NCI-H69 (cell line): ENCODE results near the gene AWAT2.
"Not testable (repeated sequence)": the region's sequence is repeated elsewhere in the genome, so short reads cannot be mapped to it uniquely, and the experiment has no call there.

ENCODE experiments used
- DNase-seq: peaks from one replicate; lab custom pipeline; 2025; lab: John Stamatoyannopoulos, UW

AWAT2 gene

DNA sequence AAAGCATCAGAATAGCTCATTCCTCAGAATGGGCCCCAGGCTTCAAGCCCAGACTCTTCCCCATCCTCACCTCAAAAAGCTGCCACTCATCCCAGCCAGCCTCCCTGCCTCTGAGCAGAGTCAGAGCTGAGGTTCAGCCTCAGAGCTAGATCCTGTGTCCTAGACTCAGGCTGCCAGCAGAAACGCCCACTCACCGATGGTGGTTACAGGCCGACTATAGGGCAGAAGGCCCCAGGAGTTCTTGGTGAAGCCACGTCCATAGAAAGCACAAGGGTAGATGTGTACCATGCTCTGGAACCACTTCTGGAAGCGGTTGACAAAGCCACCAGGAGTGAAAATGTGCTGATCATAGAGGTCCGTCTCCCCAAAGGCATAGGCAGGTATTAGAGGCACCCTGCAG lies 7.7 kb downstream of the AWAT2 start:
- DNase-seq, result no peak

- DNase-seq, result no peak
Observed at GRCh38 chrX:70039758-70040157, 10.0 kb downstream of the AWAT2 start.

- DNase-seq, result no peak
Observed at GRCh38 chrX:70038951-70039350, 10.8 kb downstream of the AWAT2 start.

DNA sequence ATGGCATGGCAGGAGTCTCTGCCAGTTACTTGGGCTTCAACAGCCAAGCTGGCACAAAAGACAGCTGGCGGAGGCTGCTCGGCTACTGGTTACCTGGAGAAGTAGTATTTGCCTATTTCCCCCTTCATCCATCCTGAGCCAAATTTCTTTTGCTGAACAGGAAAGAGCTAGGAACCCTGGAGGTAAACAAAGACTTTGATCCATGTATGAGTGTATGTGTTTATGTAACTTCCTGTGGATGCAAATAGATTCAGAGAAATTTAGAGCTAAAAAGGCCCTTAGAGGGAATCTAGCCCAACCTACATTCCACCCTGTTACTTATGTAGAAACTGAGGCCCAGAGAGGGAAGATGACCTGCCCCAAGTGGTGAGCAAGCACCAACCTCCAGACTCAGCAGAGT lies 11.2 kb downstream of the AWAT2 start:
- no peak for DNase-seq

GRCh38 chrX:70034646-70035045 lies 15.1 kb downstream of the AWAT2 start:
- DNase-seq, result no peak

DNA sequence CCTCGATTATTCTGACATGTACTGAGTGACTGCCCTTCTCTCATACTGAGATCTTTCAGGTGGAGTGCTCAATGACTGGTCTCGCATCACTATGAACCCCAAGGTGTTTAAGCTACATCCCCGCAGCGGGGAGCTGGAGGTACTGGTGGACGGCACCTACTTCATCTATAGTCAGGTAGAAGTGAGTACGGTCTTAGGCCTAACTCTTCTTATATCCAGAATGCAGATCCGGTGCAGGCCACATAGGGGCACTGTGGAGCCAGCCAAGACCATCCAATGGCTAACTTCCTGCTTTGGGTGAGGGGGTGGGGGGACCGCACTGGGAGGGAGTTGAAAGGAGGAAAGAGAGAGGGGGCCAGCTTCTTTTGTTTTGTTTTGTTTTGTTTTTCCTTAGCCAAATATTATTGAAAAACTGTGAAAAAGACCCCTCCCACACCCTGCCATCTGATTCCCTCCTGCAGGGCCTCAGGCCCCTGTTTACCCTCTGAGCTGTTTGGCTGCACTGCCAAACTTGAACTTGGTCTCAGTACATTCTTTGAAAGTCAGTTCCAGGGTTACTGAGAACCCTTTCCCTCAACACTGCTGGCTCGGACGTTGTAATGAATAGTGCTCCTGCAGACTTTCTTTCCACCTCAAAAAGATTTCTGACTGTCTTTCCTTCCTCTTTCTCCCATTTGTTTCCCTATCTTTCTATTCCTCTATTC lies 16.2 kb downstream of the AWAT2 start:
- peak; percentile 41 for DNase-seq

GRCh38 chrX:70032792-70033191 lies 16.9 kb downstream of the AWAT2 start:
- DNase-seq, result no peak

- DNase-seq, result peak; percentile 56
Observed at GRCh38 chrX:70030301-70030767, 19.4 kb downstream of the AWAT2 start.

- DNase-seq, result peak; percentile 39
Observed at GRCh38 chrX:70029863-70030262, 19.9 kb downstream of the AWAT2 start.

GRCh38 chrX:70026851-70027200 lies 22.9 kb downstream of the AWAT2 start:
- DNase-seq, result no peak

DNA sequence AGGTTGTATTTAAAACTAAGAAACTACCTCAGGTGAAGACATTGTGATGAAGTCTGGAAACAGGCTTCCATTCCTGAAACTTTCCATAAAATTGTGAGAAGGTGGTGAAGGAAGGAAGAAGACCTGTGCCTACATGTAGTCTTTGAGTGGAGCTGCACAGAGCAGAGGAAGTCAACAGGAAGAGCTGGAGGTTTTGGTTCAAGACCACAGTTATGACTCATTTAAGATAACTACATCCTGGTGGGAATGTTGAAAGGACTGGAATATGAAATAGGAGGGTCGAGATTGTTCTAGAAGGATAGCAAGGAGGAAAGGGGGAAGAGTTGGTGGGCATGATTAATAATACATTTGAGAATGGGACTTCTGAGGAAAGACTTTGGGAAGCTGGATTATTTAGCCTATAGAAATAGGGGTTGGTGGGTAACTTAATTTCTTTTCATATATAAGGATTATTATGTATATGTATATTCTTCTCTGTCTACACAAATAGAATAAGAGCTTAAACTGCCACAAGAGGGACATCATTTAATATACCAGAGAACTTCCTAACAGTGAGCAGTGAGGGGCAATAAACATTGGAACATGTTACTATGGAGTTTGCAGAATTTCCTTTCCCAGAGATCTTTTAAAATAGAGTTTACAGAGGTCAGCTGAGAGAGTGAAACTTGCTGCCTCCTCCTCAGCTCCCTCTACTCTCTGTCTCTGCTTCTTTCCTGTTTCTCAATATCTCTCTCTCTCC lies 23.5 kb downstream of the AWAT2 start:
- no peak for DNase-seq

- DNase-seq, result no peak
Observed at GRCh38 chrX:70025464-70025863, 24.3 kb downstream of the AWAT2 start.

DNA sequence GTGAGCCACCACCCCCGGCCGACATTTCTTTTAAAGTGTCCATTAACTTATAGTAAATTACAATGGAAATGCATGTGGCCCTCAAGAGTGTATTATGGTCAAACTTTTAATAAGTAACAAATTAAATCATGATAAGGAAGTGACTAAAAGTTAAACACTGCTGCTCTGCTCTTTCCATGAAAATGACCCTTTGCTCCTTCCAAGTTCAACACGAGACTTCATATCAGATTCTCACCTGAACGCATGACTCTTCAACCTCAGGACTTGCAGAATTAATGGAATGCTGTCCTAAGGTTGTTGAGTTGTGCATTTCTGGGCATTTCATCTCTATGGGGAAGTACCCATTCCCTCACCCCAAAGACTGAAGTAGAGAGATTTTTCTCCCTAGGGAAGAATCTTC lies 27.1 kb downstream of the AWAT2 start:
- no peak for DNase-seq

DNA sequence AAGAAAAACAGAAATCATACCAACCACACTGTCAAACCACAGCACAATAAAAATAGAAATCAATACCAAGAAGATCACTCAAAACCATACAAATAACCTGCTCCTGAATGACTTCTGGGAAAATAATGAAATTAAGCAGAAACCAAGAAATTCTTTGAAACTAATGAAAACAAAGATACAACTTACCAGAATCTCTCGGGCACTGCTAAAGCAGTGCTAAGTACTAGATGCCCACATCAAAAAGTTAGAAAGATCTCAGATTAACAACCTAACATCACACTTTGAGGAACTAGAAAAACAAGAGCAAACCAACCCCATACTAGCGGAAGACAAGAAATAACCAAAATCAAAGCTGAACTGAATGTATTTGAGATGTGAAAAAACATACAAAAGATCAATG lies 33.2 kb downstream of the AWAT2 start:
- DNase-seq, result no peak

DNA sequence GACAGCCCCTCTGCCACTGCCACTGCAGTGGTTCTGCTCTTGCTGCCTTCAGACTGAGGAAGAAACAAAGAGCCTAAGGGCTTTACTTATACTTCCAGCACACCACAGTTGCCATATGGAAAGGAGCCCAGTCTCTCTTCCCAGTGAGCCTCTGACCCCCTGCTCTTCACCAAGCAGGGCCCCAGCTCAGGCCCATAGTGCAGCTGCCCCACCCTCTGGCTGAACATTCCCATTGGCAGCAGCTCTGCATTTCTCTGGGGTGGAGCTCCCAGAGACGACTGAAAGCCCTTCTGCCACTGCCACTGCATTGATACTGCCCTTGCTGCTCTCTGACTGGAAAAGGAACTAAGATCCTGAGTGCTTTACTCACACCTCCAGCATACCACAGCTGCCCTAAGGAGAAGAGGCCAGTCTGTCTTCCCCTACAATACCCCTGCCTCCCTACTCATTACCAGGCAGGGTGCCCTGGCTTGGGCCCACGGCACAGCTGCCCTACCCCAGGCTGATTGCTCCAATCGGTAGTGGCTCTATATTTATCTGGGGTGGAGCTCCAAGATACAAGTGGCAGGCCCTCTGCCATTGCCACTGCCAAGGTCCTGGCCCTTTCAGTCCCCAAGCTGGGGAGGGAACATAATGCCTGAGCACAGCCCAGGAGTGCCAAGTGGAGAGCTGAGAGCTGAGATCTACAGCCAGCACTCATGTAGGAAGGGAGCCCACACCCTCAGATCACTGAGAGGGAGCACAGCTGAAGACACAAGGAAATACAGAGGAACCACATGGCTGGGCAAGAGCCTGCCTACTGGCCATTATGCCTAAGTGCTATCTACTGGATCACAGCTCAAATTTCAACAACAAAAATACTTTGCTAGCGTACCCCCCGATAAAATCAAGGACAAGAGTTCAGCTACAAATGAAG lies 36.0 kb downstream of the AWAT2 start:
- DNase-seq, result peak; percentile 1

- DNase-seq, result peak; percentile 26
Observed at GRCh38 chrX:70012756-70013155, 37.0 kb downstream of the AWAT2 start.

- DNase-seq, result no peak
Observed at GRCh38 chrX:70009970-70010369, 39.8 kb downstream of the AWAT2 start.

DNA sequence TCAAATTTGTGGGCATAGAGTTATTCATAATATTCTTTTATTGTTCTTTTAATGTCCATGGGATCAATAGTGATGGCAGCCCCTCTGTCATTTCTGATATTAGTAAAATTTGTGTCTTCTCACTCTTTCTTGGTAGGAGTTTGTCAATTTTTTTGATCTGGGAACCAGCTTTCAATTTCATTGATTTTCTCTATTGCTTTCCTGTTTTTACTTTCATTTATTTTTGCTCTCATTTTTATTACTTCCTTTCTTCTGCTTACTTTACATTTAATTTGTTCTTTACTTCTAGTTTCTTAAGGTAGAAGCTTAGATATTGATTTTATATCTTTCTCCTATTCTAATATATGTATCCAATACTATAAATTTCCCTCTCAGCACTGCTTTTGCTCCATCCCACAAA lies 40.7 kb downstream of the AWAT2 start:
- DNase-seq, result no peak

DNA sequence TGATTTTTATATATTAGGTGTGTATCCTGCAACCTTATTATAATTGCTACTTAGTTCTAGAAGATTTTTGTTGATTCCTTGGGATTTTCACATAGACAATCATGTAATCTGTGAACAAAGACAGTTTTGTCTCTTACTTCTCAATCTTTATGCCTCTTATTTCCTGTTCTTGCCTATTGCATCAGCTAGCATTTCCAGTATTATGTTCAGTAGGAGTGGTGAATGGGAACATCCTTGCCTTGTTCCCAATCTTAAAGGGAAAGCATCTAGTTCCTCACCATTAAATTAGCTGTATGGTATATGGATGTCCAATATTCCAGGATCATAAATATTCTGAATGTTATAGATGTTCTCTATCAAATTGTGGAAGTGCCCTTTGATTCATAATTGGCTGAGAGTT lies 41.8 kb downstream of the AWAT2 start:
- DNase-seq, result no peak

GRCh38 chrX:70001708-70002341 lies 47.9 kb downstream of the AWAT2 start:
- DNase-seq, result no peak

DNA sequence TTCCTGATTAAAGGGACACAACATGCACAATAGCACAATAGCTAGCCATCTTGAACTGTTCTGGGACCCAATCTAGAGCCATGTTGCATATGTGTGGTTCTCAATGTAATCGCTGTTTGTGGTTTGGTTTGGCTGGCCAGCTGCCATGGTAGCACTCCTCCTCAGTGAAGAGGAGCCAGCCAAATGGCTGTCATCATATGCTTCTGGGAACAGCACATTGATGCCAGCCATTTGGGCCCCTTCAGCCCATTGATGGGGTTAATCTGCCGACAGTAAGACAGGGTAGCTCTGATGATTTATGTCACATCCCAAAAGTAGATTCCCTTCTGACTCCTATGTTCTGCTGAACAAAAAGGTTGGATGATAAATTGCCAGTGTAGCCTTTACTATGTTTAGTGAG lies 48.5 kb downstream of the AWAT2 start:
- DNase-seq, result no peak

- not testable (repeated sequence) for DNase-seq
Observed at GRCh38 chrX:69998299-69998698, 51.4 kb downstream of the AWAT2 start.
